Heart right ventricle (tissue), 16 donors: ENCODE results near the gene STK4. TPM values are rescaled to one million over a fixed set of nuclear protein-coding genes. Genes with fewer than 3 reads are reported as not detected.
"Not testable (repeated sequence)": the region's sequence is repeated elsewhere in the genome, so short reads cannot be mapped to it uniquely, and the experiment has no call there.

Experiments
- ATAC-seq, 8 donors: fragments of 200-7000 bp; cut with Tn5 transposase; one replicate each; pipeline ENCODE4 v1.9.1; 2020; ENCODE audit warnings: mild to moderate bottlenecking in 8 of 8, moderate library complexity in 8 of 8, moderate number of reproducible peaks in 1 of 8
- DNase-seq, 2 donors: peaks; one replicate each; pipeline ENCODE4 v3.0.0-alpha.2; 2020
- H3K27ac ChIP-seq, 10 donors: fragments of 200-600 bp; sonication (generic) in 2 of 10; one replicate each; pipeline versions ENCODE4 v1.5.0 to v1.8.0; 2020 to 2022; ENCODE audit warnings: mild to moderate bottlenecking in 3 of 10
- H3K27me3 ChIP-seq, 7 donors: fragments of 200-600 bp; one replicate each; pipeline ENCODE4 v1.8.0; 2021 to 2022; ENCODE audit warnings: mild to moderate bottlenecking in 2 of 7
- H3K36me3 ChIP-seq, 9 donors: fragments of 200-600 bp; sonication (generic) in 1 of 9; one replicate each; pipeline versions ENCODE4 v1.5.0 to v1.8.0; 2020 to 2022; ENCODE audit warnings: mild to moderate bottlenecking in 2 of 9
- H3K4me1 ChIP-seq, 9 donors: fragments of 200-600 bp; sonication (generic) in 1 of 9; one replicate each; pipeline versions ENCODE4 v1.5.0 to v1.8.0; 2020 to 2022; ENCODE audit warnings: mild to moderate bottlenecking in 4 of 9
- H3K4me3 ChIP-seq, 10 donors: fragments of 200-600 bp; sonication (generic) in 2 of 10; one replicate each; pipeline versions ENCODE4 v1.5.0 to v1.8.0; 2020 to 2022; ENCODE audit warnings: mild to moderate bottlenecking in 7 of 10, moderate library complexity in 2 of 10
- H3K9me3 ChIP-seq, 11 donors: fragments of 200-600 bp in 10 of 11; sonication (generic) in 2 of 11; one replicate each; pipeline versions ENCODE4 v1.5.0 to v1.8.0; 2013 to 2022; ENCODE audit warnings: mild to moderate bottlenecking in 2 of 11, control low read depth in 1 of 11, moderate library complexity in 1 of 11
- WGBS, 2 donors: extraction: QIAGEN DNeasy Blood & Tissue Kit; methylation state at CpG; one replicate each; pipeline ENCODE4 v1.1.7; 2013; ENCODE audit warnings: inconsistent platforms in 1 of 2; 5-methylcytosine and 5-hydroxymethylcytosine counted together
- intact Hi-C, 10 donors: fragments of 100-400 bp; cut with DNase I; formaldehyde crosslinking; loops; one replicate each; pipeline versions ENCODE4 v1.11.1 to v1.14.2; 2022
- polyA plus RNA-seq, 2 donors: library from polyadenylated mRNA; stranded (reverse); fragments of 200-250 nt; gene quantifications; one replicate each; pipeline ENCODE4 v1.2.3, GENCODE V29; 2013
- total RNA-seq, 10 donors: library from RNA; stranded (reverse); fragmentation: NEBNext Ultra II Directional in 3 of 10; extraction: Animal tissue kit (Norgen Biotek cat#: 25700) in 3 of 10; gene quantifications; one replicate each; pipeline versions ENCODE4 v1.2.1 to v1.2.4, GENCODE V29; 2021 to 2023
- TF ChIP-seq, protein P1 (sequence below), 9 donors: fragments of 200-600 bp; sonication (generic) in 2 of 9; IDR thresholded peaks; one replicate each; pipeline versions ENCODE4 v1.5.0 to v1.8.0; 2021 to 2022; ENCODE audit warnings: antibody characterized with exemption in 9 of 9, mild to moderate bottlenecking in 5 of 9, moderate library complexity in 1 of 9
- donor health status: Arrhythmogenic right ventricular cardiomyopathy.
- donor health status: ischemic (EF 13 %, LVEDD 7.1; RV severe dilation, severe dysfunction).
- donor health status: healthy with polysubstance abuse.
- donor health status: DM: no; HTN: yes; CAD: no.
- donor health status: DM: no; HTN: no; CAD: no.
- donor health status: ischemic (EF 25% LVEDD 6.9; RV normal size, moderate dysfunction).
- donor health status: ischemic (EF 25% LVEDD 5.7; RV mildly dilated, moderate dysfunction).
- donor health status: healthy.
- donor health status: DM: yes; HTN: yes; CAD: no.
- donor health status: Ischemic cardiomyopathy.
- donor health status: ischemic (EF 35%, LVEDD 5.7; RV mildly dilated, moderate dysfunction).
- donor health status: nonischemic (EF 11% LVEDD 7.7; RV severe dilation, severe dysfunction).
- donor health status: DM: yes; HTN: yes; CAD: no.
- donor health status: PGD.
- donor health status: ischemic (EF 29% LVEDD 5.4; RV normal size, mild dysfunction).
- donor health status: nonischemic (EF 23%, LVEDD 6.1; RV moderate dilation, normal function).

The STK4 gene
- total and polyA plus RNA-seq, 12 donors: 3.7 to 18.1 (median 8.1) TPM

DNA sequence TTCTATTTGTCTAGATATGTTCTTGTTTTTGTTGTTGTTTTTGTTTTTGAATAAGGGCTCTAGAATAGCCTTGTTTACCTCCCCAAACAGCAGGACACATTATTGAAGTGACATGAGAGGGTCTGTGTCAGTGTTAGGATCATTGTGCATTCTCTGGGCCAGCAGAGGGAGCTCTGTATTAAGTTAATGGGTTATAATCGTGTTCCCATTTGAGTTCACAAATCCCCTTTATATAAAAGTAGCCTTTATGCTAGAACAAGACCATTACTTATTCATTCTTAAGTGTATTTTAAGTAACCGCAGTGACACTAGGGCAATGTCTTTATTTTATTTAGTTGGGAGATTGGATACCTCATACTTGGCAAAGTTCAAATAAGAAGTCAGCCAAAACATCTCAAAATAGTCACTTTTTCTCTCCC, 44.8 kb downstream of the STK4 start:
- ATAC-seq (peak; percentile 55 to 79 (median 74)), DNase-seq (peak in 1 of 2 donors; percentile 50)
- TF ChIP-seq, protein P1, sequence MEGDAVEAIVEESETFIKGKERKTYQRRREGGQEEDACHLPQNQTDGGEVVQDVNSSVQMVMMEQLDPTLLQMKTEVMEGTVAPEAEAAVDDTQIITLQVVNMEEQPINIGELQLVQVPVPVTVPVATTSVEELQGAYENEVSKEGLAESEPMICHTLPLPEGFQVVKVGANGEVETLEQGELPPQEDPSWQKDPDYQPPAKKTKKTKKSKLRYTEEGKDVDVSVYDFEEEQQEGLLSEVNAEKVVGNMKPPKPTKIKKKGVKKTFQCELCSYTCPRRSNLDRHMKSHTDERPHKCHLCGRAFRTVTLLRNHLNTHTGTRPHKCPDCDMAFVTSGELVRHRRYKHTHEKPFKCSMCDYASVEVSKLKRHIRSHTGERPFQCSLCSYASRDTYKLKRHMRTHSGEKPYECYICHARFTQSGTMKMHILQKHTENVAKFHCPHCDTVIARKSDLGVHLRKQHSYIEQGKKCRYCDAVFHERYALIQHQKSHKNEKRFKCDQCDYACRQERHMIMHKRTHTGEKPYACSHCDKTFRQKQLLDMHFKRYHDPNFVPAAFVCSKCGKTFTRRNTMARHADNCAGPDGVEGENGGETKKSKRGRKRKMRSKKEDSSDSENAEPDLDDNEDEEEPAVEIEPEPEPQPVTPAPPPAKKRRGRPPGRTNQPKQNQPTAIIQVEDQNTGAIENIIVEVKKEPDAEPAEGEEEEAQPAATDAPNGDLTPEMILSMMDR (IDR thresholded peaks at IDR 0.05): peak; percentile 32 to 87 (median 73)
- Histone ChIP-seq H3K9me3 (no peaks in the 10 kb centered on the region), H3K4me3 (no peak overlapping the region), H3K36me3 (peaks cover 0 to 87% (median 10%) of the 10 kb centered on the region in 9 donors), H3K4me1 (peaks cover 0 to 27% (median 18%) of the 10 kb centered on the region in 9 donors), H3K27me3 (no peaks in the 10 kb centered on the region), H3K27ac (no peak overlapping the region)
- intact Hi-C loops: loop anchor here in 6 of 10 donors (2.0 to 5.0 kb wide), 7 partner anchors 36 to 281 kb away; no protein-coding TSS in a partner anchor
- 19 to 26% methylated on average over 2 of the region's 2 CpGs for WGBS, 2 donors

DNA sequence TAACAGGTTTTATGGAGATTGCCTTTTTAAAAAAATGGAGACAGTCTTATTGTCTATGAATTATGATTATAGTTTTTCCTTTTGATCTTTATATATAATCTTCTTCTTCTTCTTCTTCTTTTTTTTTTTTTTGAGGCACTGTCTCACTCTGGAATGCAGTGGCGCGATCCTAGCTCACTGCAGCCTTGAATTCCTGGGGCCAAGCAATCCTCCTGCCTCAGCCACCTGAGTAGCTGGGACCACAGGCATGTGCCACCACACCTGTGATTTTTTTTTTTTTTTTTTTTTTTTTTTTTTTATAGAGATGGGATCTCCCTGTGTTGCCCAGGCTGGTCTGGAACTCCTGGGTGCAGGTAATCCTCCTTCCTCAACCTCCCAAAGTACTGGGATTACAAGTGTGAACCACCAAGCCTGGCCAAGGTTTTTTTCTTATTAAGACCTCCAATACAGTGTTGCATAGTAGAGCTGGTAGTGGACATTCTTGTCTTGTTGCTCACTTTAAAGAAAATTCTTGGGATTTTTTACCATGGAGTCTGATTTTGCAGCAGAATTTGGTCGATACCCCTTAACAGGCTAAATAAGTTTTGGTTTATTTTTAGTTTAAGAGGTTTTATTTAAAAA, 46.5 kb downstream of the STK4 start:
- H3K9me3 ChIP-seq: no peaks in the 10 kb centered on the region
- TF ChIP-seq, protein P1 (IDR thresholded peaks at IDR 0.05): no peak
- no peak overlapping the region for H3K4me3 ChIP-seq
- H3K27me3 ChIP-seq: no peaks in the 10 kb centered on the region
- DNase-seq (no peak), ATAC-seq (no peak)
- peaks cover 0 to 79% (median 10%) of the 10 kb centered on the region in 9 donors for H3K36me3 ChIP-seq
- H3K4me1 ChIP-seq: peaks cover 0 to 37% (median 23%) of the 10 kb centered on the region in 9 donors
- intact Hi-C loops: loop anchor here in 6 of 10 donors (5.0 kb wide), 5 partner anchors 35 to 280 kb away; no protein-coding TSS in a partner anchor
- WGBS, 2 donors: 93 to 98% methylated on average over 3 of the region's 3 CpGs
- H3K27ac ChIP-seq: no peak overlapping the region

DNA sequence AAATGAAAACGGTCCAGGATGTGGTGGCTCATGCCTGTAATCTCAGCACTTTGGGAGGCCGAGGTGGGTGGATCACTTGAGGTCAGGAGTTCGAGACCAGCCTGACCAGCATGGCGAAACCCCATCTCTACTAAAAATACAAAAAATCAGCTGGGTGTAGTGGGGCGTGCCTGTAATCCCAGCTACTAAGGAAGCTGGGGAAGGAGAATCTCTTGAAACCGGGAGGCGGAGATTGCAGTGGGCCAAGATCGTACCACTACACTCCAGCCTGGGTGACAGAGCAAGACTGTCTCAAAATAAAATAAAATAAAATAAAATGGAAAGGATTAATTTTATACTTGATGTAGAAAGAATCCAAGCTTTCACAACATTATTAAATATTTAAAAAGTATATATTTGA, 47.8 kb downstream of the STK4 start:
- H3K27ac ChIP-seq, H3K9me3 ChIP-seq, H3K4me3 ChIP-seq, DNase-seq, ATAC-seq, H3K27me3 ChIP-seq: not testable (repeated sequence)
- intact Hi-C loops: loop anchor here in 6 of 10 donors (5.0 kb wide), 5 partner anchors 33 to 278 kb away; no protein-coding TSS in a partner anchor
- peaks cover 0 to 79% (median 0%) of the 10 kb centered on the region in 9 donors for H3K36me3 ChIP-seq
- peaks cover 0 to 41% (median 33%) of the 10 kb centered on the region in 9 donors for H3K4me1 ChIP-seq
- whole genome bisulfite sequencing, 2 donors: 85 to 86% methylated on average over 8 of the region's 8 CpGs

DNA sequence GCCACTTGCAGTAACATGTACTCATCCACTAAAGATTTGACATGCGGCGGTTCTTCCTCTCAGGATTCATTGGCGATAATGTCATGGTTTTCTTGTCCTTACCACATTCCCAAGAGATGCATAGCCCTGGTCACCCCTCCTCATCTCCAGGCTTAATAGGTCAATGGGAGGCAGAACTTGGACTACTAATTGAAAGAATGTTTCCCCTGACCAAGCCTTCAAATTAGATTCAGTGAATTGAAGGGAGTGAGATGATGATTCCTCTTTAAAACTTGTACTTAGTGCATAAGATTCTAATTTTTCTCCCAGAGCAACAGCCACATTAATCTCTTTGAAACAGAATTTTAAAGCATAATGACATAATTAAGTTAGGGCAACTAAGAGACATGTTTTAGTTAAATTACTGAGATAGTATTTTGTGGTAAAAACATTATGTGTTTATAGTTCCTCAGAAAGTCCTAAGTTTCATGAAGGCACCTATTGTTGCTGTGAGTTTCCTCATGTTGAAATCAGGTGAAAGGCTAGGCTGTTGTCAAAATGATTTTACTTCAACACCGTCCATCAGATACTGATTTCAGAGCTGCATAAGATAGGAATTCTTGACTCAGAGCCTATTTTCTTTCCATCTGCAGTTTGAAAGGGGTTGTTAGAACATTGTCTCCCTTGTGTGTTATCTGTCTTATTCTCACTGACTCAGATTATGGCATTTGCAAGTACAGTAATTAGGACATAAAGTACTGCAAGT, 48.5 kb downstream of the STK4 start:
- DNase-seq (no peak), ATAC-seq (peak in 5 of 8 donors; percentile 37 to 82 (median 76))
- TF ChIP-seq, protein P1 (IDR thresholded peaks at IDR 0.05): no peak
- no peaks in the 10 kb centered on the region for H3K27me3 ChIP-seq
- peaks cover 0 to 79% (median 0%) of the 10 kb centered on the region in 9 donors for H3K36me3 ChIP-seq
- intact Hi-C loops: loop anchor here in 6 of 10 donors (5.0 kb wide), 5 partner anchors 32 to 277 kb away; no protein-coding TSS in a partner anchor
- no peak overlapping the region for H3K4me3 ChIP-seq
- no peaks in the 10 kb centered on the region for H3K9me3 ChIP-seq
- WGBS, 2 donors: 54 to 63% methylated on average over 4 of the region's 4 CpGs
- peak overlapping the region in 4 of 10 donors; percentile 0 to 57 (median 16) for H3K27ac ChIP-seq
- peaks cover 0 to 48% (median 35%) of the 10 kb centered on the region in 9 donors for H3K4me1 ChIP-seq
